Loucy (cell line): ENCODE measurements around the gene CYP26B1.

Source experiments
- H2AFZ ChIP-seq: fragments of 200-600 bp; sonication (generic); 2 replicates; pipeline ENCODE4 v1.6.0; 2016; ENCODE audit warnings: antibody characterized with exemption, mild to moderate bottlenecking, low read length, moderate library complexity
- H3F3A ChIP-seq: fragments of 200-600 bp; 2 replicates; pipeline ENCODE4 v1.6.0; 2016; ENCODE audit warnings: antibody characterized with exemption, low read depth, mild to moderate bottlenecking
- H3K27me3 ChIP-seq: fragments of 200-600 bp; sonication (generic); 2 replicates; pipeline ENCODE4 v1.6.1; 2014; ENCODE audit warnings: low read length, mild to moderate bottlenecking; ENCODE audit not compliant: insufficient read depth, poor library complexity, severe bottlenecking
- H3K36me3 ChIP-seq: fragments of 200-600 bp; sonication (generic); 2 replicates; pipeline ENCODE4 v1.6.1; 2016; ENCODE audit warnings: low read length; ENCODE audit not compliant: insufficient read depth
- H3K4me1 ChIP-seq: fragments of 200-600 bp; sonication (generic); 2 replicates; pipeline ENCODE4 v1.5.1; 2014; ENCODE audit warnings: low read length, mild to moderate bottlenecking; ENCODE audit not compliant: insufficient read depth, poor library complexity, severe bottlenecking
- H3K4me2 ChIP-seq: fragments of 200-600 bp; sonication (generic); 2 replicates; pipeline ENCODE4 v1.6.0; 2014; ENCODE audit warnings: antibody characterized with exemption, low read length, low read depth, mild to moderate bottlenecking; ENCODE audit not compliant: poor library complexity, severe bottlenecking
- H3K4me3 ChIP-seq: fragments of 200-600 bp; sonication (generic); 2 replicates; pipeline ENCODE4 v1.5.1; 2014; ENCODE audit warnings: low read length, mild to moderate bottlenecking, mixed read lengths; ENCODE audit not compliant: poor library complexity, severe bottlenecking
- H3K79me2 ChIP-seq: fragments of 200-600 bp; sonication (generic); 2 replicates; pipeline ENCODE4 v1.6.1; 2014; ENCODE audit warnings: low read length; ENCODE audit not compliant: insufficient read depth
- H3K9ac ChIP-seq: fragments of 200-600 bp; sonication (generic); 2 replicates; pipeline ENCODE4 v1.6.0; 2014; ENCODE audit warnings: mild to moderate bottlenecking, low read depth, low read length, moderate library complexity; ENCODE audit not compliant: poor library complexity, severe bottlenecking
- H3K9me2 ChIP-seq: fragments of 200-600 bp; sonication (generic); replicated peaks from 2 replicates; pipeline ENCODE4 v1.6.1; 2016; ENCODE audit warnings: low read depth, low read length, mixed read lengths
- H3K9me3 ChIP-seq: fragments of 200-600 bp; sonication (generic); 2 replicates; pipeline ENCODE4 v1.6.1; 2014; ENCODE audit warnings: mild to moderate bottlenecking, antibody characterized with exemption, low read length, low read depth; ENCODE audit not compliant: insufficient read depth
- H4K20me1 ChIP-seq: fragments of 200-600 bp; sonication (generic); 2 replicates; pipeline ENCODE4 v1.6.0; 2014; ENCODE audit warnings: antibody characterized with exemption, low read length, mild to moderate bottlenecking; ENCODE audit not compliant: insufficient read depth, poor library complexity, severe bottlenecking
- CTCF ChIP-seq: fragments of 200-600 bp; sonication (generic); conservative IDR thresholded peaks from 2 replicates; pipeline ENCODE4 v1.5.1; 2014; ENCODE audit warnings: mild to moderate bottlenecking, antibody characterized with exemption, low read length
- EZH2phosphoT487 ChIP-seq: fragments of 200-600 bp; IDR thresholded peaks from 2 replicates; pipeline ENCODE4 v1.6.1; 2018; ENCODE audit warnings: antibody characterized with exemption, mild to moderate bottlenecking, moderate library complexity, borderline replicate concordance

The CYP26B1 gene

GRCh38 chr2:72085513-72085912 is 62.1 kb downstream of the CYP26B1 start:
- no peak for TF ChIP-seq EZH2phosphoT487
- TF ChIP-seq CTCF = no peak
- Histone ChIP-seq H4K20me1 (no peaks in the 10 kb centered on the region), H3K9me2 (no peaks in the 10 kb centered on the region), H3K36me3 (no peaks in the 10 kb centered on the region), H3K9me3 (peaks cover 12% of the 10 kb centered on the region; the same call in 1 of the 2 replicates), H3K9ac (no peak overlapping the region), H3K4me2 (no peak overlapping the region), H3F3A (no peaks in the 10 kb centered on the region), H3K4me1 (no peaks in the 10 kb centered on the region), H3K4me3 (no peak overlapping the region), H3K27me3 (no peaks in the 10 kb centered on the region), H3K79me2 (no peaks in the 10 kb centered on the region), H2AFZ (no peak overlapping the region)

DNA sequence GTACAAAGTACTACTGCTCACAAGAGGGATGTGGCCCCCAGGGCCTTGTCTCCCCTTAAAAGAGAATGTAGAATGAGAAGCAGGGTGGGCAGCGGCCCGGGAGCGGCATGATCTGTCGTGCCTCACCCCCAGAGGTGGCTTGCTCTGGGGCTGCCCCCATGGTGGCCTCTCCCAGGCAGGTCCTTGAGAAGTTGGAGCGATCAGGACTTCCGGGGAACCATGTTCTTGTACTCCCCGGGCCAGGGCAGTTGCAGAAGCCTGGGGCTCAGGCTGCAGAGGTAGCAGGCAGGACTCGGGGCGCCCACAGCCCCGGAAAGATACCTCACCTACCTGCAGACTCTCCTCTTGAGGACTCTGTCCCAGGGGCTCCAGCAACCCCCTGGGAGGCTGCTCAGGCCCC is 62.6 kb downstream of the CYP26B1 start:
- Histone ChIP-seq H3K27me3 (no peaks in the 10 kb centered on the region), H3K9me3 (peaks cover 9% of the 10 kb centered on the region; the same call in 1 of the 2 replicates), H4K20me1 (no peaks in the 10 kb centered on the region), H3K79me2 (no peaks in the 10 kb centered on the region), H3K9me2 (no peaks in the 10 kb centered on the region), H3K4me3 (no peak overlapping the region), H3K4me1 (no peaks in the 10 kb centered on the region), H3F3A (no peaks in the 10 kb centered on the region), H3K9ac (no peak overlapping the region), H2AFZ (no peak overlapping the region), H3K36me3 (no peaks in the 10 kb centered on the region), H3K4me2 (no peak overlapping the region)
- TF ChIP-seq EZH2phosphoT487 (no peak), CTCF (no peak)

GRCh38 chr2:72084584-72084976 is 63.1 kb downstream of the CYP26B1 start:
- no peak overlapping the region for H2AFZ ChIP-seq
- no peak overlapping the region for H3K4me3 ChIP-seq
- H3K9me2 ChIP-seq = no peaks in the 10 kb centered on the region
- no peaks in the 10 kb centered on the region for H3K4me1 ChIP-seq
- H3K9me3 ChIP-seq = peaks cover 9% of the 10 kb centered on the region; the same call in 1 of the 2 replicates
- no peaks in the 10 kb centered on the region for H3F3A ChIP-seq
- TF ChIP-seq EZH2phosphoT487 = no peak
- no peak for TF ChIP-seq CTCF
- no peak overlapping the region for H3K9ac ChIP-seq
- no peaks in the 10 kb centered on the region for H3K79me2 ChIP-seq
- no peak overlapping the region for H3K4me2 ChIP-seq
- no peaks in the 10 kb centered on the region for H3K27me3 ChIP-seq
- no peaks in the 10 kb centered on the region for H3K36me3 ChIP-seq
- H4K20me1 ChIP-seq = no peaks in the 10 kb centered on the region
